ENCODE measurements around the gene KRTAP10-1.
"Not testable (repeated sequence)": the region's sequence is repeated elsewhere in the genome, so short reads cannot be mapped to it uniquely, and the experiment has no call there.

KRTAP10-1 gene

GRCh38 chr21:44539991-44540666 is at the start of gene KRTAP10-1:
KRTAP10-1 (minus strand) TSS chr21:44540195; CDS start chr21:44540150, 45 bp downstream.
- H3K79me2 ChIP-seq (ENCODE audit: control insufficient read depth, insufficient read depth, low read length, unreplicated experiment), result no peaks in the 10 kb centered on the region
- no peak within 1 kb of the TSS for H3K27ac ChIP-seq (ENCODE audit: low read depth, low read length)
- no peak within 1 kb of the TSS for H2AFZ ChIP-seq (ENCODE audit: low read length, unreplicated experiment)
- H3K4me1 ChIP-seq (ENCODE audit: control insufficient read depth, insufficient read depth, low read length, unreplicated experiment), result no peaks in the 10 kb centered on the region
- H3K4me3 ChIP-seq (ENCODE audit: low read depth, low read length), result no peak within 1 kb of the TSS
- H3K36me3 ChIP-seq (ENCODE audit: insufficient read depth, low read length), result no peaks in the 10 kb centered on the region
- peaks cover 26% of the 10 kb centered on the region for H3K27me3 ChIP-seq (ENCODE audit: insufficient read depth, low read length)

GRCh38 chr21:44589094-44589493 is 49.1 kb upstream of the KRTAP10-1 start:
- peaks cover 32% of the 10 kb centered on the region for H3K27me3 ChIP-seq (ENCODE audit: insufficient read depth, low read length)
- H3K36me3 ChIP-seq (ENCODE audit: insufficient read depth, low read length), result no peaks in the 10 kb centered on the region
- no peaks in the 10 kb centered on the region for H3K4me1 ChIP-seq (ENCODE audit: control insufficient read depth, insufficient read depth, low read length, unreplicated experiment)
- H3K4me3 ChIP-seq (ENCODE audit: low read depth, low read length), result no peak overlapping the region
- no peak overlapping the region for H2AFZ ChIP-seq (ENCODE audit: low read length, unreplicated experiment)
- H3K27ac ChIP-seq (ENCODE audit: low read depth, low read length), result no peak overlapping the region
- H3K79me2 ChIP-seq (ENCODE audit: control insufficient read depth, insufficient read depth, low read length, unreplicated experiment), result no peaks in the 10 kb centered on the region

- no peak overlapping the region for H3K4me3 ChIP-seq (ENCODE audit: low read depth, low read length)
- H3K79me2 ChIP-seq (ENCODE audit: control insufficient read depth, insufficient read depth, low read length, unreplicated experiment), result no peaks in the 10 kb centered on the region
- H3K27ac ChIP-seq (ENCODE audit: low read depth, low read length), result no peak overlapping the region
- no peak overlapping the region for H2AFZ ChIP-seq (ENCODE audit: low read length, unreplicated experiment)
- no peaks in the 10 kb centered on the region for H3K36me3 ChIP-seq (ENCODE audit: insufficient read depth, low read length)
- H3K27me3 ChIP-seq (ENCODE audit: insufficient read depth, low read length), result peaks cover 16% of the 10 kb centered on the region
- H3K4me1 ChIP-seq (ENCODE audit: control insufficient read depth, insufficient read depth, low read length, unreplicated experiment), result no peaks in the 10 kb centered on the region
These were observed 45.9 kb upstream of the KRTAP10-1 start for GRCh38 chr21:44585892-44586291.

- Histone ChIP-seq H3K27ac (ENCODE audit: low read depth, low read length) (no peak overlapping the region), H3K4me3 (ENCODE audit: low read depth, low read length) (no peak overlapping the region), H3K36me3 (ENCODE audit: insufficient read depth, low read length) (no peaks in the 10 kb centered on the region), H3K4me1 (ENCODE audit: control insufficient read depth, insufficient read depth, low read length, unreplicated experiment) (no peaks in the 10 kb centered on the region), H3K79me2 (ENCODE audit: control insufficient read depth, insufficient read depth, low read length, unreplicated experiment) (no peaks in the 10 kb centered on the region), H3K27me3 (ENCODE audit: insufficient read depth, low read length) (peaks cover 16% of the 10 kb centered on the region), H2AFZ (ENCODE audit: low read length, unreplicated experiment) (no peak overlapping the region)
These were observed 43.8 kb upstream of the KRTAP10-1 start for GRCh38 chr21:44583800-44584147.

- H2AFZ ChIP-seq (ENCODE audit: low read length, unreplicated experiment), result no peak overlapping the region
- H3K27ac ChIP-seq (ENCODE audit: low read depth, low read length), result no peak overlapping the region
- H3K36me3 ChIP-seq (ENCODE audit: insufficient read depth, low read length), result no peaks in the 10 kb centered on the region
- H3K79me2 ChIP-seq (ENCODE audit: control insufficient read depth, insufficient read depth, low read length, unreplicated experiment), result no peaks in the 10 kb centered on the region
- peaks cover 16% of the 10 kb centered on the region for H3K27me3 ChIP-seq (ENCODE audit: insufficient read depth, low read length)
- no peaks in the 10 kb centered on the region for H3K4me1 ChIP-seq (ENCODE audit: control insufficient read depth, insufficient read depth, low read length, unreplicated experiment)
- no peak overlapping the region for H3K4me3 ChIP-seq (ENCODE audit: low read depth, low read length)
These were observed 43.2 kb upstream of the KRTAP10-1 start for GRCh38 chr21:44583089-44583799.

- no peak overlapping the region for H3K4me3 ChIP-seq (ENCODE audit: low read depth, low read length)
- H3K27me3 ChIP-seq (ENCODE audit: insufficient read depth, low read length), result peaks cover 21% of the 10 kb centered on the region
- no peaks in the 10 kb centered on the region for H3K36me3 ChIP-seq (ENCODE audit: insufficient read depth, low read length)
- no peak overlapping the region for H2AFZ ChIP-seq (ENCODE audit: low read length, unreplicated experiment)
- H3K27ac ChIP-seq (ENCODE audit: low read depth, low read length), result no peak overlapping the region
- no peaks in the 10 kb centered on the region for H3K79me2 ChIP-seq (ENCODE audit: control insufficient read depth, insufficient read depth, low read length, unreplicated experiment)
- no peaks in the 10 kb centered on the region for H3K4me1 ChIP-seq (ENCODE audit: control insufficient read depth, insufficient read depth, low read length, unreplicated experiment)
These were observed 42.1 kb upstream of the KRTAP10-1 start for GRCh38 chr21:44582055-44582454.

GRCh38 chr21:44581158-44581557 is 41.2 kb upstream of the KRTAP10-1 start:
- no peaks in the 10 kb centered on the region for H3K79me2 ChIP-seq (ENCODE audit: control insufficient read depth, insufficient read depth, low read length, unreplicated experiment)
- H2AFZ ChIP-seq (ENCODE audit: low read length, unreplicated experiment), result no peak overlapping the region
- H3K4me3 ChIP-seq (ENCODE audit: low read depth, low read length), result no peak overlapping the region
- peaks cover 21% of the 10 kb centered on the region for H3K27me3 ChIP-seq (ENCODE audit: insufficient read depth, low read length)
- H3K4me1 ChIP-seq (ENCODE audit: control insufficient read depth, insufficient read depth, low read length, unreplicated experiment), result no peaks in the 10 kb centered on the region
- H3K36me3 ChIP-seq (ENCODE audit: insufficient read depth, low read length), result no peaks in the 10 kb centered on the region
- no peak overlapping the region for H3K27ac ChIP-seq (ENCODE audit: low read depth, low read length)

GRCh38 chr21:44580231-44580821 is 40.3 kb upstream of the KRTAP10-1 start, which contains the start of gene KRTAP10-5:
KRTAP10-5 (minus strand) TSS chr21:44580604; CDS start chr21:44580578, 26 bp downstream.
- not testable (repeated sequence) for H3K4me3 ChIP-seq (ENCODE audit: low read depth, low read length); H3K79me2 ChIP-seq (ENCODE audit: control insufficient read depth, insufficient read depth, low read length, unreplicated experiment); H3K27ac ChIP-seq (ENCODE audit: low read depth, low read length); H3K4me1 ChIP-seq (ENCODE audit: control insufficient read depth, insufficient read depth, low read length, unreplicated experiment); H3K36me3 ChIP-seq (ENCODE audit: insufficient read depth, low read length); H2AFZ ChIP-seq (ENCODE audit: low read length, unreplicated experiment)
- peaks cover 15% of the 10 kb centered on the region for H3K27me3 ChIP-seq (ENCODE audit: insufficient read depth, low read length)

GRCh38 chr21:44579833-44580144 is 39.8 kb upstream of the KRTAP10-1 start:
- Histone ChIP-seq H3K79me2 (ENCODE audit: control insufficient read depth, insufficient read depth, low read length, unreplicated experiment) (no peaks in the 10 kb centered on the region), H3K4me3 (ENCODE audit: low read depth, low read length) (no peak overlapping the region), H3K27ac (ENCODE audit: low read depth, low read length) (no peak overlapping the region), H3K27me3 (ENCODE audit: insufficient read depth, low read length) (peaks cover 10% of the 10 kb centered on the region; the same call in 1 of the 2 replicates), H3K4me1 (ENCODE audit: control insufficient read depth, insufficient read depth, low read length, unreplicated experiment) (no peaks in the 10 kb centered on the region), H3K36me3 (ENCODE audit: insufficient read depth, low read length) (no peaks in the 10 kb centered on the region), H2AFZ (ENCODE audit: low read length, unreplicated experiment) (no peak overlapping the region)

- H3K4me1 ChIP-seq (ENCODE audit: control insufficient read depth, insufficient read depth, low read length, unreplicated experiment), result no peaks in the 10 kb centered on the region
- H3K79me2 ChIP-seq (ENCODE audit: control insufficient read depth, insufficient read depth, low read length, unreplicated experiment), result no peaks in the 10 kb centered on the region
These were observed 39.2 kb upstream of the KRTAP10-1 start for GRCh38 chr21:44579056-44579832.

More at GRCh38 chr21:44579056-44579832, 39.2 kb upstream of the KRTAP10-1 start:
- Histone ChIP-seq H3K27ac (ENCODE audit: low read depth, low read length) (no peak overlapping the region), H3K27me3 (ENCODE audit: insufficient read depth, low read length) (peaks cover 10% of the 10 kb centered on the region; the same call in 1 of the 2 replicates), H3K36me3 (ENCODE audit: insufficient read depth, low read length) (no peaks in the 10 kb centered on the region), H3K4me3 (ENCODE audit: low read depth, low read length) (no peak overlapping the region), H2AFZ (ENCODE audit: low read length, unreplicated experiment) (no peak overlapping the region)

Measured in ACC112 (cell line).